OCI-LY1 (cell line): ENCODE data around the gene CYBA.

Experiments
- H2AFZ ChIP-seq: fragments of 200-600 bp; sonication (generic), shearing (Covaris generic); 2 replicates; pipeline ENCODE4 v1.6.0; 2014; ENCODE audit warnings: antibody characterized with exemption, mild to moderate bottlenecking, low read length
- H3F3A ChIP-seq: fragments of 200-600 bp; sonication (generic), shearing (Covaris generic); 2 replicates; pipeline ENCODE4 v1.6.0; 2014; ENCODE audit warnings: mild to moderate bottlenecking, antibody characterized with exemption, low read length, moderate library complexity; ENCODE audit not compliant: insufficient read depth
- H3K27ac ChIP-seq: fragments of 200-600 bp; sonication (generic); 2 replicates; pipeline ENCODE4 v1.5.1; 2014; ENCODE audit warnings: low read length, mixed run types, mild to moderate bottlenecking, low read depth; ENCODE audit not compliant: poor library complexity, severe bottlenecking
- H3K27me3 ChIP-seq: fragments of 200-600 bp; sonication (generic); 2 replicates; pipeline ENCODE4 v1.6.0; 2014; ENCODE audit warnings: antibody characterized with exemption, mild to moderate bottlenecking, low read length, moderate library complexity; ENCODE audit not compliant: insufficient read depth
- H3K36me3 ChIP-seq: fragments of 200-600 bp; sonication (generic); 2 replicates; pipeline ENCODE4 v1.6.1; 2014; ENCODE audit warnings: mild to moderate bottlenecking, antibody characterized with exemption, low read length, moderate library complexity, mixed read lengths; ENCODE audit not compliant: insufficient read depth
- H3K4me1 ChIP-seq: fragments of 200-600 bp; sonication (generic); 2 replicates; pipeline ENCODE4 v1.5.1; 2014; ENCODE audit warnings: mild to moderate bottlenecking, low read length, moderate library complexity; ENCODE audit not compliant: insufficient read depth, severe bottlenecking
- H3K4me2 ChIP-seq: fragments of 200-600 bp; sonication (generic), shearing (Covaris generic); 2 replicates; pipeline ENCODE4 v1.6.1; 2014; ENCODE audit warnings: low read length
- H3K4me3 ChIP-seq: fragments of 200-600 bp; sonication (generic); 2 replicates; pipeline ENCODE4 v1.5.1; 2014; ENCODE audit warnings: low read length, low read depth, mild to moderate bottlenecking, mixed read lengths; ENCODE audit not compliant: poor library complexity, severe bottlenecking
- H3K79me2 ChIP-seq: fragments of 200-600 bp; shearing (Covaris generic); 2 replicates; pipeline ENCODE4 v1.6.1; 2016; ENCODE audit warnings: mixed run types, low read length, mixed read lengths; ENCODE audit not compliant: insufficient read depth
- H3K9ac ChIP-seq: fragments of 200-600 bp; sonication (generic), shearing (Covaris generic); 2 replicates; pipeline ENCODE4 v1.6.1; 2014; ENCODE audit warnings: mild to moderate bottlenecking, low read length, mixed read lengths
- H3K9me2 ChIP-seq: fragments of 200-600 bp; sonication (generic), shearing (Covaris generic); 2 replicates; pipeline ENCODE4 v1.6.1; 2014; ENCODE audit warnings: low read depth, mild to moderate bottlenecking, low read length, mixed read lengths
- H3K9me3 ChIP-seq: fragments of 200-600 bp; shearing (Covaris generic); 2 replicates; pipeline ENCODE4 v1.6.1; 2014; ENCODE audit warnings: low read length, mixed read lengths
- H4K20me1 ChIP-seq: fragments of 200-600 bp; sonication (generic), shearing (Covaris generic); 2 replicates; pipeline ENCODE4 v1.6.0; 2016; ENCODE audit warnings: mild to moderate bottlenecking, low read length; ENCODE audit not compliant: insufficient read depth
- EZH2 ChIP-seq: fragments of 200-600 bp; sonication (generic), shearing (Covaris generic); IDR thresholded peaks from 2 replicates; pipeline ENCODE4 v1.8.0; 2017; ENCODE audit warnings: borderline replicate concordance, mixed run types, mild to moderate bottlenecking, antibody characterized with exemption, low read length, moderate library complexity, mixed read lengths
- TF ChIP-seq, protein P1 (sequence below): fragments of 200-600 bp; sonication (generic), shearing (Covaris generic); IDR thresholded peaks from 2 replicates; pipeline ENCODE4 v1.5.1; 2017; ENCODE audit warnings: mild to moderate bottlenecking, antibody characterized with exemption, low read length, moderate library complexity, mixed read lengths

The CYBA gene

DNA sequence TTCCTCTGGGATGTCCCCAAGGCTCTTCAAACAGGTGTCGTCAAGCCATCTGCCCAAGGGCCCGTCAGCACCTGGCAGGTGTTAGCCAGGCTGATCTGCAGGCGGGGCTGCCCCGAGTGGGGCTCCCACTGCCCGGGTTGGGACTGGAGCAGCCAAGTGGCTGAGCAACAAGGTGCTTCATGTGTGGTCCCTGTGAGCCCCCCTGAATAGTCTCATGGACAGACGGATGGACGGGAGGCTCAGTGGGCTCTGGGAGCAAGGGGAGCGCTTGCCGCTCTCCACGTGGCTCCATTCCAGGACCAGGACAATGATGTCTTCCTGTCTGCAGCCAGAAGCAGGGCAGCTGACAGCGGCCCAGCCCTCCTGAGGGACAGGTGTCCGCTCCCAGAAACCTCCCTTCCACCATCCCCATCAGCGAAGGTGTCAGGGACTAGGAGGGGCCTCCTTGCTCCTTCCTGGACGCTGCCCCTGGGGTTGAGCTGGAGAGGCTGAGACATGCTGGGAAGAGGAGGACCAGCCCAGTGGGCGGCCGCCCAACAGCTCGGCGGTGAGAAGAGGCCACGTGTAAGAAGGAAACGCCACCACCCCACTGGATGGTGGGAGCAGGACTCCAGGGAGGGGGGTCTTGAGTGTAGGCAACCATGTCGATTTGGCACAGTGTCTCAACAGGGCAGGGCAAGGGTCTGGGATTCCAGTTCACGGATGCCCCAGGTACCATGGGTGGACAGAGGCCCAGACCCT lies 25.8 kb upstream of the CYBA start:
- H3K79me2 ChIP-seq, result no peaks in the 10 kb centered on the region
- no peaks in the 10 kb centered on the region; the same call in 1 of the 2 replicates for H3K27me3 ChIP-seq
- H3F3A ChIP-seq, result no peaks in the 10 kb centered on the region
- no peaks in the 10 kb centered on the region for H3K9me2 ChIP-seq
- no peak overlapping the region for H3K4me3 ChIP-seq
- H3K9ac ChIP-seq, result no peak overlapping the region
- no peaks in the 10 kb centered on the region for H3K9me3 ChIP-seq
- peaks cover 24% of the 10 kb centered on the region for H3K36me3 ChIP-seq
- peaks cover 13% of the 10 kb centered on the region for H3K4me1 ChIP-seq
- H2AFZ ChIP-seq, result no peak overlapping the region
- H4K20me1 ChIP-seq, result no peaks in the 10 kb centered on the region
- TF ChIP-seq EZH2, result no peak
- TF ChIP-seq, protein P1, sequence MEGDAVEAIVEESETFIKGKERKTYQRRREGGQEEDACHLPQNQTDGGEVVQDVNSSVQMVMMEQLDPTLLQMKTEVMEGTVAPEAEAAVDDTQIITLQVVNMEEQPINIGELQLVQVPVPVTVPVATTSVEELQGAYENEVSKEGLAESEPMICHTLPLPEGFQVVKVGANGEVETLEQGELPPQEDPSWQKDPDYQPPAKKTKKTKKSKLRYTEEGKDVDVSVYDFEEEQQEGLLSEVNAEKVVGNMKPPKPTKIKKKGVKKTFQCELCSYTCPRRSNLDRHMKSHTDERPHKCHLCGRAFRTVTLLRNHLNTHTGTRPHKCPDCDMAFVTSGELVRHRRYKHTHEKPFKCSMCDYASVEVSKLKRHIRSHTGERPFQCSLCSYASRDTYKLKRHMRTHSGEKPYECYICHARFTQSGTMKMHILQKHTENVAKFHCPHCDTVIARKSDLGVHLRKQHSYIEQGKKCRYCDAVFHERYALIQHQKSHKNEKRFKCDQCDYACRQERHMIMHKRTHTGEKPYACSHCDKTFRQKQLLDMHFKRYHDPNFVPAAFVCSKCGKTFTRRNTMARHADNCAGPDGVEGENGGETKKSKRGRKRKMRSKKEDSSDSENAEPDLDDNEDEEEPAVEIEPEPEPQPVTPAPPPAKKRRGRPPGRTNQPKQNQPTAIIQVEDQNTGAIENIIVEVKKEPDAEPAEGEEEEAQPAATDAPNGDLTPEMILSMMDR, result no peak
- no peak overlapping the region for H3K4me2 ChIP-seq
- no peak overlapping the region for H3K27ac ChIP-seq

- Histone ChIP-seq H3F3A (no peaks in the 10 kb centered on the region), H3K4me3 (no peak overlapping the region), H2AFZ (no peak overlapping the region), H3K9me2 (no peaks in the 10 kb centered on the region), H3K4me2 (no peak overlapping the region), H3K27me3 (no peaks in the 10 kb centered on the region; the same call in 1 of the 2 replicates), H3K9ac (no peak overlapping the region), H3K36me3 (peaks cover 28% of the 10 kb centered on the region), H3K27ac (no peak overlapping the region), H3K9me3 (no peaks in the 10 kb centered on the region), H3K4me1 (no peaks in the 10 kb centered on the region), H3K79me2 (no peaks in the 10 kb centered on the region), H4K20me1 (no peaks in the 10 kb centered on the region)
- no peak for TF ChIP-seq EZH2
- TF ChIP-seq, protein P1, result no peak
These were observed 23.0 kb upstream of the CYBA start for GRCh38 chr16:88673716-88674379.

DNA sequence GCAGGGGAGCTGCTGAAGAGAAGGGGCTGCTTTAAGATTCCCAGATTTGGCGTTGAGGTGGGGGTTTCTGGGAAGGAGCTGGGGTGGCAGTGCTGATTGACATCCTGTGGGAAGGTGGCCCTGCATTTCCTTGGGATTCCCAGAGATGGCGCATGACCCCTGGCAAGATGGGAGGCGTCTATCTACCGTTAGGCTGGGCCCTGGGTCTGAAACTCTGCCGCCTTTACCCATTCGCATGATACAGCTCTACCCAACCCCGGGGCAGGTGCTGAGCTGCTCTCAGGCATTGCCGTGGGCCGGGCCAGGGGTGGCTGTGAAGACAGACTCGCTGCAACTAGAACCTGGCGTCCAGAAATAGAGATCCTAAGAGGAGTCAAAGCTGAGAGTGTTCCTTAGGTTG lies 21.9 kb upstream of the CYBA start:
- Histone ChIP-seq H3K4me3 (no peak overlapping the region), H3F3A (no peaks in the 10 kb centered on the region), H3K27ac (no peak overlapping the region), H3K4me1 (no peaks in the 10 kb centered on the region), H3K79me2 (no peaks in the 10 kb centered on the region), H3K9ac (no peak overlapping the region), H3K27me3 (no peaks in the 10 kb centered on the region; the same call in 1 of the 2 replicates), H3K9me2 (no peaks in the 10 kb centered on the region), H3K4me2 (no peak overlapping the region), H3K9me3 (no peaks in the 10 kb centered on the region), H3K36me3 (peaks cover 33% of the 10 kb centered on the region), H2AFZ (no peak overlapping the region), H4K20me1 (no peaks in the 10 kb centered on the region)
- TF ChIP-seq, protein P1, result peak; percentile 8; the same call in 1 of the 2 replicates
- TF ChIP-seq EZH2, result no peak
